Measurements from ENCODE around the gene ADAM22. TPM values are rescaled to one million over a fixed set of nuclear protein-coding genes. Genes with fewer than 3 reads are reported as not detected.

The ADAM22 gene
- total and polyA plus RNA-seq, 10 donors: 0.43 to 4.4 (median 3.0) TPM

DNA sequence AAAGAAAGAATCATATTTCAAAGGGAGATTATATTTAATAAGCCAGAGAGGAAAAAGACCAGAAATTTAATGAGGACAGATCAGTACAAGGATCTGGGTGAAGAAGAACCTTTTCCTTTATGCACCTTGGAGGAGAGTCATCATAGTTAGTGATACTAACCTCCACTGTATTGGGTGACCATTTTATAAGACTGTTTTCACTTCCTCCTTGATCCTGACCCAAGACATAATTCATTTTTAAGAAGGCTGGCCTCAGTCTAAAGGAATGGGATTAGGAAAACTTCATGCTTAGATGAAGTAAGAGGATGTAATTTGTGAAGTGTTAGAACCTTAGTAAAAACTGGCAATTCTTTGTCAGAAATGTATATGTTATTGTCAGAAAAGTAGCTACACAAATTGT, 68.6 kb downstream of the ADAM22 start:
- no peak overlapping the region for H3K27ac ChIP-seq
- DNase-seq: no peak

DNA sequence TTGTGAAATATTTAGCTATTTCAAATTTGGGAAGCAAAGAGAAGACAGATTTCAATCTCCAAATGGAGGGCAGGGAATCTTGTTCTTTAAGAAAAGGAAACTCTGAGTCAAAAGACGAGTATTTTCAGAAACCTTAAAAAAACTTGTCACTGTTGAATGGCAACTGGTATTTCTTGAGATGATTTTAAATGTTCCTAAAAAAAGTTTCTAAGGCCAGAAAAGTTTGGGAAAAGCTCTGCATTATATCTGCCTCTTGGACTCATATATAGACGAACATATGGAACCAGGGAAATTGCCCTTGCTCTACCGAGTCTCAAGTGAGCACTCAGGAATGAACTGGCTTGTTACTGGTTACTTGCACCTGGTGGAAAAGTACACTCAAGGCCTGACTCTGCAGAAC, 69.5 kb downstream of the ADAM22 start:
- intact Hi-C loops (cut with DNase I; ENCODE audit: low total_unique reads): no loop called here
- TF ChIP-seq POLR2AphosphoS5 (IDR thresholded peaks at IDR 0.05) (no peak), POLR2A (IDR thresholded peaks at IDR 0.05) (no peak)
- TF ChIP-seq, protein P1, sequence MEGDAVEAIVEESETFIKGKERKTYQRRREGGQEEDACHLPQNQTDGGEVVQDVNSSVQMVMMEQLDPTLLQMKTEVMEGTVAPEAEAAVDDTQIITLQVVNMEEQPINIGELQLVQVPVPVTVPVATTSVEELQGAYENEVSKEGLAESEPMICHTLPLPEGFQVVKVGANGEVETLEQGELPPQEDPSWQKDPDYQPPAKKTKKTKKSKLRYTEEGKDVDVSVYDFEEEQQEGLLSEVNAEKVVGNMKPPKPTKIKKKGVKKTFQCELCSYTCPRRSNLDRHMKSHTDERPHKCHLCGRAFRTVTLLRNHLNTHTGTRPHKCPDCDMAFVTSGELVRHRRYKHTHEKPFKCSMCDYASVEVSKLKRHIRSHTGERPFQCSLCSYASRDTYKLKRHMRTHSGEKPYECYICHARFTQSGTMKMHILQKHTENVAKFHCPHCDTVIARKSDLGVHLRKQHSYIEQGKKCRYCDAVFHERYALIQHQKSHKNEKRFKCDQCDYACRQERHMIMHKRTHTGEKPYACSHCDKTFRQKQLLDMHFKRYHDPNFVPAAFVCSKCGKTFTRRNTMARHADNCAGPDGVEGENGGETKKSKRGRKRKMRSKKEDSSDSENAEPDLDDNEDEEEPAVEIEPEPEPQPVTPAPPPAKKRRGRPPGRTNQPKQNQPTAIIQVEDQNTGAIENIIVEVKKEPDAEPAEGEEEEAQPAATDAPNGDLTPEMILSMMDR (IDR thresholded peaks at IDR 0.05 in 8 of 11, conservative IDR thresholded peaks at IDR 0.05 in 3 of 11): no peak
- H3K4me1 ChIP-seq: no peaks in the 10 kb centered on the region
- no peaks in the 10 kb centered on the region for H3K36me3 ChIP-seq
- DNase-seq: no peak
- 81 to 90% (median 86%) methylated on average over 3 of the region's 3 CpGs for WGBS, 5 donors
- H3K4me3 ChIP-seq: no peak overlapping the region
- no peaks in the 10 kb centered on the region for H3K9me3 ChIP-seq
- no peak overlapping the region for H3K27ac ChIP-seq
- H3K27me3 ChIP-seq (replicated peaks in 1 of 7): no peaks in the 10 kb centered on the region

More for the DNA sequence above, 68.6 kb downstream of the ADAM22 start:
- Histone ChIP-seq H3K9me3 (no peaks in the 10 kb centered on the region), H3K36me3 (no peaks in the 10 kb centered on the region), H3K4me1 (no peaks in the 10 kb centered on the region), H3K27me3 (replicated peaks in 1 of 7) (no peaks in the 10 kb centered on the region), H3K4me3 (no peak overlapping the region)
- intact Hi-C loops (cut with DNase I; ENCODE audit: low total_unique reads): no loop called here
- TF ChIP-seq, protein P1 (IDR thresholded peaks at IDR 0.05 in 8 of 11, conservative IDR thresholded peaks at IDR 0.05 in 3 of 11): no peak
- TF ChIP-seq POLR2AphosphoS5 (IDR thresholded peaks at IDR 0.05) (no peak), POLR2A (IDR thresholded peaks at IDR 0.05) (no peak)

DNA sequence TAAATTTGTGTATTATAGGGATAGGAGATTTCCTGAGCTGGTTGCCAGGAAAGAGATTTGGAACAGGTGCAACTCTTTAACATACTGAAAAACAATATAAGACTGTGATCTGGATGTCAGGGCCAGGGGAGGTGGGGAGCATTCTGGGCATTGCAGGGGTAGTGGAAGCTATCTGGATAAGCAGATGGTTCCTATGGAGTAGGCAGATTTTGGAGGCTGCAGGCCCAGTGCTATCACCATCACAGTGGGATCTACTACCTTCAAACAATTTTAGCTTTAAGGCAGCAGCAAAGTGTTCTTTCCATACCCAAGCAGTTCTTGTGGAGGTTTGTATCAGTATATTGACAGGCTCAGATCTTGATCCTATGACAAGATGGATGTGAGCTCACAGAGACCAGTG, 71.1 kb downstream of the ADAM22 start:
- TF ChIP-seq, protein P1 (IDR thresholded peaks at IDR 0.05 in 8 of 11, conservative IDR thresholded peaks at IDR 0.05 in 3 of 11): no peak
- TF ChIP-seq POLR2AphosphoS5 (IDR thresholded peaks at IDR 0.05) (no peak), POLR2A (IDR thresholded peaks at IDR 0.05) (no peak)
- intact Hi-C loops (cut with DNase I; ENCODE audit: low total_unique reads): no loop called here

DNA sequence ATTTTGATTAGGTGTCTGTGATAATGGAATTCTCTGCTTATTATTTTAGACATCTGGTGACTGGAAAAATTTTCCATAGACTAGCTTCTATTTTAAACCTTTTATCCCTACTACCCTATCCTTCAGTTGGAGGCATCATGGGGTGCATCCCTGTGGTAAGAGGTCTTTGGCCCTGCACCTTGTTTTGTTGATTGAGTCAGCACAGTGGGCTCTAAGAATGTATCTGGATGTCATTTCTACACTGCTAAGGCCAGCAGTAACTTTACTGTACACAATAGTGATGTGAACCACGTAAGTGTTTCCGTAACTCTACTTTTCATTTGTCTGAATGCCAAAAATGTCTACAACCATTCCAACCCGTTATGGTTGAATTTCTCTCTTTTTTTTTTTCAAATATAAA, 75.6 kb downstream of the ADAM22 start:
- no peak overlapping the region for H3K4me3 ChIP-seq
- 83 to 92% (median 91%) methylated on average over 3 of the region's 3 CpGs for WGBS, 5 donors
- H3K36me3 ChIP-seq: no peaks in the 10 kb centered on the region

More for the DNA sequence above, 71.1 kb downstream of the ADAM22 start:
- Histone ChIP-seq H3K27me3 (replicated peaks in 1 of 7) (no peaks in the 10 kb centered on the region), H3K27ac (no peak overlapping the region), H3K9me3 (no peaks in the 10 kb centered on the region), H3K4me3 (no peak overlapping the region), H3K4me1 (no peaks in the 10 kb centered on the region), H3K36me3 (no peaks in the 10 kb centered on the region)
- no peak for DNase-seq

More for the DNA sequence above, 75.6 kb downstream of the ADAM22 start:
- no peak overlapping the region for H3K27ac ChIP-seq
- no peaks in the 10 kb centered on the region for H3K9me3 ChIP-seq
- TF ChIP-seq, protein P1 (IDR thresholded peaks at IDR 0.05 in 8 of 11, conservative IDR thresholded peaks at IDR 0.05 in 3 of 11): no peak
- TF ChIP-seq POLR2A (IDR thresholded peaks at IDR 0.05) (no peak), POLR2AphosphoS5 (IDR thresholded peaks at IDR 0.05) (no peak)
- H3K4me1 ChIP-seq: no peaks in the 10 kb centered on the region
- H3K27me3 ChIP-seq (replicated peaks in 1 of 7): no peaks in the 10 kb centered on the region
- DNase-seq: no peak
- intact Hi-C loops (cut with DNase I; ENCODE audit: low total_unique reads): no loop called here

Measured in spleen (tissue), 11 donors.